Activated T-cell treated with anti-CD3 and anti-CD28 coated beads for 48 hours (primary cell): ENCODE data around the gene PTPN1.
"Not testable (repeated sequence)": the region's sequence is repeated elsewhere in the genome, so short reads cannot be mapped to it uniquely, and the experiment has no call there.

Experiments used
- DNase-seq: peaks from one replicate; pipeline ENCODE4 v3.0.0-alpha.2; 2020; ENCODE audit warnings: low read depth

Gene PTPN1

DNA sequence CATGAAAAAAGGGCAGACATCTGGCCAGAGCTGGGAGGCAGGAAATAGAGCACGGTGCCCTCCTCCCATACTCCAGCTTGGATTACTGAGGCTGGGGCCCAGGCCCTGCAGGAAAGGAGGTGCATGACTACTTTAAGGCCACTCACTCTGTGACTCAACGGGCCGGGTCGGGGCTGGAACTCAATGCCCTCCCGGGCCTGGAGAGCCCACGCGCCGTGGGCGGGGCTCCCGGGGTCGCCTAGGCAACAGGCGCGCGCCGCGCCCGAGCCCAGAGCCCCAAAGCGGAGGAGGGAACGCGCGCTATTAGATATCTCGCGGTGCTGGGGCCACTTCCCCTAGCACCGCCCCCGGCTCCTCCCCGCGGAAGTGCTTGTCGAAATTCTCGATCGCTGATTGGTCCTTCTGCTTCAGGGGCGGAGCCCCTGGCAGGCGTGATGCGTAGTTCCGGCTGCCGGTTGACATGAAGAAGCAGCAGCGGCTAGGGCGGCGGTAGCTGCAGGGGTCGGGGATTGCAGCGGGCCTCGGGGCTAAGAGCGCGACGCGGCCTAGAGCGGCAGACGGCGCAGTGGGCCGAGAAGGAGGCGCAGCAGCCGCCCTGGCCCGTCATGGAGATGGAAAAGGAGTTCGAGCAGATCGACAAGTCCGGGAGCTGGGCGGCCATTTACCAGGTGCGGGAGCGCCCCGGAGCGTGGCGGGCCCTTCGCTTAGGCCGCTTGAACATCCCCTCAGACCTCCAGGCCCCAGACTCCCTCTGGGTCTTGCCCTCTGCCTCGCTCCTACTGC is at the start of gene PTPN1:
TSS of gene PTPN1 (plus strand) at position 461 of the 783 bp plus-strand sequence. CDS start at position 606, 145 bp downstream.
- DNase-seq, result peak; percentile 99

- peak; percentile 78 for DNase-seq
Measured at GRCh38 chr20:50460608-50461267, 49.4 kb upstream of the PTPN1 start.

- DNase-seq, result no peak
Measured at GRCh38 chr20:50462093-50462690, 48.0 kb upstream of the PTPN1 start.

GRCh38 chr20:50464026-50464724 is 46.0 kb upstream of the PTPN1 start:
- no peak for DNase-seq

DNA sequence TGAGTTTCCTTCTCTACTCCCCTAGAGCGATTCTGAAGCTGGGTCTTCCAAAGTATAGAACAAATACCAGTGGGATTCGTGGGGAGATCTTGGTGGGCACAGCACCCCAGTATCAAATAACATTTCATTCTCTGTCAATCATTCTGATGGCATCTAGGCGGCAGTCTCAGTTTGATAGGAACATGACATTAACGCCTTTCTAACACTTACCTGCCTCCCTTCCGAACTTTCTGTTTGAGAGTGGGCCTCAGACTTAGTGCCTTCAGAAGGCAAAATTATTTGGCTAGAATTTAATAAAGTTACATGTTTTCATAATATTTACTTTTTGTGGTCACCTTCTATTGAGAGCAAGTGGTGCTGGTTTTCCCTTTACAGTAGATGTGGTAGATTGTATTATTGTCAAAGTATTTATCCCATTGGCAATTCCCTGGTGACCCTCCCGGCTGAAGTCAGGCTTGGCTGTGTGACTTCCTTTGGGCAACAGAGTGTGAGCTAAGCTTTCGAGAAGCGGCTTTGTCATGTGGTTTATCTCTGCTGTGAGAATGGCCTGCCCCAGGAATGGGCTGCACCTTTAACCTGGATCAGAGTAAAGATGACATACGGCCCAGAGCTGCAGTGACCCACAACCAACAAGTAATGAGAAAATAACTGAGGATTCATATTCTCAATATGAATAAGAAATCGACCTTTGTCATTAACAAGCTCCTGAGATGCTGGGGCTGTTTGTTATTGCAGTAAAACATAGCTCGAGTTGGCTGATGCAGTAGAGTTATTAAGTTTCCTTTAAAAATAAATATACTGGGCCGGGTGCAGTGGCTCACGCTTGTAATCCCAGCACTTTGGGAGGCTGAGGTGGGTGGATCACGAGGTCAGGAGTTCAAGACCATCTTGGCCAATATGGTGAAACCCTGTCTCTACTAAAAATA is 45.2 kb upstream of the PTPN1 start:
- no peak for DNase-seq

DNA sequence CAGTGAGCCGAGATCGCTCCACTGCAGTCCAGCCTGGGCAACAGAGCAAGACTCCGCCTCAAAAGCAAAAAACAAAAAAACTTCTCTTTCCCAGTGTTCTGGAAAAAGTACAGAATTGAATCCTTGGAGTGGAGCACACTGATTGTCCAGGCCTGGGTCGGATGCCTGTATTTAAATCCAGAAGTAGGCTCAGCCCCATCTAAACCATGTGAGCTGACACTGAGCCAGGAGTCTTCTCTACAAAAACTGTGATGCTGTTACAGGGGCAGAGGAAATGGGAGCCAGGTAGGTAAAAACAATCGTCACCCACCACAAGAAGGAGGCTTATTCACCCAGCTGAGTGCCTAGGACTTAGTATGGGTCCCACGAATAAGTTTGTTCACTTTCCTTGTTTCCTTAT is 43.0 kb upstream of the PTPN1 start:
- no peak for DNase-seq

- no peak for DNase-seq
Measured at GRCh38 chr20:50467718-50468356, 42.3 kb upstream of the PTPN1 start.

DNA sequence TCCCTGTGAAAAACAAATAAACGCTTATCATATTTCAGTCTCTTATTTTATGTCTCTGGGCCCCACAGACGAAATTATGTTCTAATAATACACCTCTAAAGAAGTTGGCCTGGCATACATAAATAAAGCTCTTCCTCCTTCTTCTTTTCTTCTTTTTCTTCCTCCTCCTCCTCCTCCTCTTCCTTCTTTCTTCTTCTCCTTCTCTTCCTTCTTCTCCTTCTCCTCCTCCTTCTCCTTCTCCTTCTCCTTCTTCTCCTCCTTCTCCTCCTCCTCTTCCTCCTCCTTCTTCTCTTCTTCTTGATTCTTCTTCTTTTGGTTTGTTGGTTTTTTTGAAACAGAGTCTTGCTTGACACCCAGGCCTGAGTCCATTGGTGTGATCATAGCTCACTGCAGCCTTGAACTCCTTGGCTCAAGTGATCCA is 41.8 kb upstream of the PTPN1 start:
- no peak for DNase-seq

DNA sequence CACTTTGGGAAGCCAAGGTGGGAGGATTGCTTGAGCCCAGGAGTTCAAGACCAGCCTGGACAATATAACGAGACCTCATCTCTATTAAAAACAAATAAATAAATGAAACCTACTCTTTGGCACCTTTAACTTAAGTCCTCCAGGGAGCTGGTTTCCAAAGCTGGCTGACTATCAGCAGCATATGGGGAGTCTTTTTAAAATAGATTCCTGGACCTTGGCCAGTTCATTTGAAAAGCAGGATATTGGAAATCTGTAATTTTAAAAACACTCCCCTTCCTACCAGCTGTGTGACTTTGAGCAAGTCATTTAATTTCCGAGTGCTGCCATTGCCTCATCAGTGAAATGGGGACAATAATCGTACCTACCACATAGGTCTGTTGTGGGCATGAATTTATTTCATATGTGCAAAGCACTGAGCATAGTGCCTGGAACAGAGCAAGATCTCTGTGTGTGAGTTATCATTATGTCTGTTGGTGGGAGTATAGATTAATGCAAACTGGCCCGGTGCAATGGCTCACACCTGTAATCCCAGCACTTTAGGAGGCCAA is 40.9 kb upstream of the PTPN1 start:
- DNase-seq, result no peak

GRCh38 chr20:50469796-50470195 is 40.4 kb upstream of the PTPN1 start:
- DNase-seq, result no peak

- no peak for DNase-seq
Measured at GRCh38 chr20:50470264-50470858, 39.8 kb upstream of the PTPN1 start.

GRCh38 chr20:50471231-50471630 is 39.0 kb upstream of the PTPN1 start:
- DNase-seq, result no peak

DNA sequence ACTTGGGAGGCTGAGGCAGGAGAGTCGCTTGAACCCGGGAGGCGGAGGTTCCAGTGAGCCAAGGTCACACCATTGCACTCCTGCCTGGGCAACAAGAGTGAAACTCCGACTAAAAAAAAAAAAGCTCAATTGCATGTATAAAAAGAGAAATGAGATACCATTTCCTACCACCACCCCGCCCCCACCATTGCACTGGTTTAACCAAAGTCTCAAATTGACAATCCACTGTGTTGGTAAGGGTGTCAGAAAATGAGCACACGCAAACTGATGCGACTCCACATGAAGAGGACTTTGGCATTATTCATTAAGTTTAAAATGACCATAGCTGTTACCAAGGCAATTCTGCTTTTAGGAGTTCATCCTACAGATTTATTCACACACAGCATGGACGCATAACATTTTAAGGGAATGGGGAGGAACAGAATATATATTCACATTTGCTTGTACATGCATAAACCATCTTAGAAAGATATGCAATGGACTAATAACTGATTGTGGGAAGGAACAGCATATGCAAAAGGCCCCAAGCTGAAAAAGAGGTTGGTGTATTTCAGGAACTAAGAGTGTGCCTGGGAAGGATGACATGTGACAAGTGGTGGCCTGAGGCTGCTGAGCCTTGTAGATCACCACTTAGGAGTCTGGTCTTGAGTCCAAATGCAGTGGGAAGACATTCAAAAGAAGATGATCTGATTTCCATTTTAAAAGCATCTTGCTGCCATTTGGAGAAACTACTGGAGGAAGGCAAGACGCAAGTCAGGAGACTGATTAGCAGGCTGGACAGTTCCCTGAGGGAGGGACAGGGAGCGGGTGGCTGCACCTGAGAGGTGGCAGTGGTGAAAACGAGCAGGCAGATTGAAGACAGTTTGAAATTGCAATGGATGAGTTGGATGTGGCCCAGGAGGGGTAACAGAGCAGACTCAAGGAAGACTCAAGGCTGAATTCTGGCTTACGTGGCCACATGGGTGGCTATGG is 37.2 kb upstream of the PTPN1 start:
- DNase-seq, result no peak

DNA sequence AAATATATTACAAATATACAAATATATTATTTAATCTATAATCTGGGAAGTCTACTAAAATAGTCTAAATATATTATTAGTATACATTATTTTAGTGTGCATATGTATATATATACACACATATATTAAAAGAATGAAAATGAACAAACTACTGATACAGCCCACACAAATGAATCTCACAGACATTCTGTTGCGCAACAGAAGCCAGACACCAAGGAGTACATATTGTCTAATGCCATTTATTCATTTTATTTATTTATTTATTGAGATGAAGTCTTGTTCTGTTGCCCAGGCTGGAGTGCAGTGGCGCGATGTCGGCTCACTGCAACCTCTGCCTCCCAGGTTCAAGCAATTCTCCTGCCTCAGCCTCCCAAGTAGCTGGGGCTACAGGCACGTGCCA is 35.8 kb upstream of the PTPN1 start:
- DNase-seq, result not testable (repeated sequence)

- DNase-seq, result no peak
Measured at GRCh38 chr20:50475681-50476292, 34.4 kb upstream of the PTPN1 start.

DNA sequence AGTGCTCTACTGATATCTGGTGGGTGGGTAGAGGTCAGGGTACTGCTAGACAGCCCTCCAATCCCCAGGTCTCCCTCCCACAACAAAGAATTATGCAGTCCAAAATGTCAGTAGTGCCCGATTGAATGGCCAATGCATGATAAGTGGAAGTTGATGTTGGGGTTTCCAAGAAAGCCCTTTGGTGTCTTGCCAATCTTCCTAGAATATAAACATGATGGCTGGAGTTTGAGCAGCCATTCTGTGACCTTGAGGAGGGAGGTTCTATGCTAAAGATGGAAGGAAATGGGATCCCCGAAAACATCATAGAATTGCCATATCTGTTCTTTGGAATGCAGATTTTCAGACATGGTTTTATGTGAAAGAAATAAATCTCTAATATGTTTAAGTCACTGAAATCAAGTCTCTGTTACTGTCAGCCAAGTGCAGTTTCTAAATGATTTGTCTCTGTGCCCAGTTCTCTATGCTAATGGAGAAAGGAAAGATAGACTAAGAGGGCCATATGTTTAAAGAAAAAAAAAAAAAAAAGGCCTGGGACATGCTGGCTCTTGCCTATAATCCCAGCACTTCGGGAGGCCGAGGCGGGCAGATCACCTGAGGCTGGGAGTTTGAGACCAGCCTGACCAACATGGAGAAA is 32.8 kb upstream of the PTPN1 start:
- DNase-seq, result no peak

GRCh38 chr20:50478162-50478990 is 31.8 kb upstream of the PTPN1 start:
- DNase-seq, result peak; percentile 68
